NCI-H2029 treated with DMSO at 0.1 percent for 48 hours (cell line): ENCODE results near the gene FRAS1.
"Not testable (repeated sequence)": the region's sequence is repeated elsewhere in the genome, so short reads cannot be mapped to it uniquely, and the experiment has no call there.

Experiments
- DNase-seq: peaks from one replicate; lab custom pipeline; 2025; lab: John Stamatoyannopoulos, UW

The FRAS1 gene

DNA sequence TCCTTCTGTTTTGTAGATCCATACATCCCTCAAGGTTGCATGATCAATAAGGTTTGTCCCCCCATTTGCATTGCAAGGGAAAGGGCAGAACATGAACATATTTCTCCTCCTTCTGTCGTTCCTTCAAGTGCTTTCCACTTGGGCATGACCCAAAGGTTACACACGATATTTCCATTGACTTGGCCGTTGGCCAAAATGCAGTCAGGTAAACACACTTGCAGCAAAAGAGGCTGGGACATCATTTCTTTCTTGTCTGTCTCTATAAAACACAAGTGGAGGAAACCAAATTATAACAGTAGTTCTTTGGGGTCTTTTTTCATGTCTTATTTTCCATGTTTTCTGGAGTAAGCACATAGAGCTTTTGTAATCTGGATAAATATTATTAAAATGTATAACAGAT is 156.1 kb downstream of the FRAS1 start:
- peak; percentile 48 for DNase-seq

DNA sequence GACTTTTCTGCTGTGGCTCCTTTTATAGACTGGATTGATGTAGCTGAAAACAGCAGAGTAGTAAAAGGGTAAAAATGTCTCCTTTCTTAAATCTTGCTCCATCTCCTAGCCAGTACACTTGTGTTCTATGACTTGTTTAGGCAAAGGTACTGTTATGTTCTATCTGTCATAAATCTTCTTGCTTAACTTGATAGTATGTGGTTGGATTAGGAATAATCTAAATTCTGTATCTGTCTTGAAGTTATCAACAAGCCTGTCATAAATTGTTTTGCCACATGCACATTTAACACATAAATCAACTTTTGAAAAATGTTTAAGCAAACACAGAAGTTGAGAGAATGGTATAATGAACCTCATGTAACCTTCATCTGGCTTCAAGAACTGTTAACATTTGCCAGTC is 157.0 kb downstream of the FRAS1 start:
- DNase-seq, result no peak

DNA sequence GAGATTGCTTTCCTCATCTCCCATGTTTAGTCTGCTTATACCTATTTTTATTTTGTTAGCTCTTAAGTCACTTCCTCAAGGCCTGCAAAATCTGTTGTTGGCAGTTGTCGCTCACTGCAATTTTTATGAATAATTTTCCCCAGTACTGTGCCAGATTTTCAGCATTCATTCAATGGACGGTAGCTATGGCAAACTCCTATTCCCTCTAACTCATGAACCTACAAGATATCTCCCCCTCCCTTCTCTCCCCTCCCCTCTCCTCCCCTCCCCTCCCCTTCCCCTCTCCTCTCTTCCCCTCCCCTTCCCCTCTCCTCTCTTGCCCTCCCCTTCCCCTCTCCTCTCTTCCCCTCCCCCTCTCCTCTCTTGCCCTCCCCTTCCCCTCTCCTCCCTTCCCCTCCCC is 160.4 kb downstream of the FRAS1 start:
- no peak for DNase-seq

DNA sequence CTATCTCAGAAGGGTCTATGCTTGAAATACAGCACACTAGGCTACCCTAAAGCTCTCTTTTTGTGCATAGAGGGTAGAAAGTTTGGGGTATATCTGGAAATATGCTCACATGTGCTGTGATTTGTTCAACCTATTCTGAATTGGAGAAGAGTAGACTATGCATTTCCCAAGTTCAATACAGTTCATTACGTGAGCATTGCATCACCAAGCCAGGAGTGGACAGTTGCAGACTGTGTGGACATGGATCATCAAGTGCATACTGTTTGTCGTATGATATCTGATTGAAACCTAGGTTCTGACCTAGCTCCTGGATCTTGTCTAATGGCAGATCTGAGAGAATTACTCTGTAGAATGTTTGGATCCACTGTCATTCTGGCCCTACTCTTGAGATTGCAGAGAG is 161.1 kb downstream of the FRAS1 start:
- no peak for DNase-seq

DNA sequence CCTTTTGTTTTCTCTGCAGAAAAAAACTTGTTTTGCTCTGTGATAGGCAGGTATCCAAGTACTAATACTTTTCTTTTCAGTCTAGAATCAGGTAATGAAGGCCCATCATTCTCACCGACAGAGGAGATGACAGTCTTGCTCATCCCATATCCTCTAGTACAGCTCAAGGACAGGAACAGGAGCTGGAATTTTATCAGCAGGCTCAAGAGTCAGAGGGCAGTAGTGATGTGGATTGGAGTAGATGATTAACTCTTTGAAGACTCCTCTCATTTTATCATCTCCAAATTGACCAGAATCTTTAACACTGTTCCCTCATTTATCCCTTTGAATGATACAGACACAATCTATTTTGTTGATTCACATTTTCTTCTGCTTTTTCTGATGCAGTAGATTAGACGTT is 162.7 kb downstream of the FRAS1 start:
- DNase-seq, result no peak

DNA sequence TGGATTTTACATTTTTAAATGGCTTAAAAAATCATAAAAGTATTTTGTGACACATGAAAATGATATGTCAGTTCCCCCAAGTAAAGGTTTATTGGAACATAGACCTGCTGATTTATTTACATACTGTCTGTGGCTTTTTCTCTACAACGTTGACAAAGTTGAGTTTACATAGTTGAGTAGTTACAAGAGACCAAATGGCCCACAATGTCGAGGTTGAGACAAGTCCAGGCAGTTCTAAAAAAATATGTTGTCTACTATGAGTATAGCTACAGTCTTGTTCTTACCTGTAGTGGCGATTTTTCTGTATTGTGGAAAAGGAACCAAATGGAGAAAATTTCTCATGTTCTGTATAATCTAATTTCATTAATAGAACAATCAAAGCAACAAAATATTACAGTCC is 163.2 kb downstream of the FRAS1 start:
- no peak for DNase-seq

DNA sequence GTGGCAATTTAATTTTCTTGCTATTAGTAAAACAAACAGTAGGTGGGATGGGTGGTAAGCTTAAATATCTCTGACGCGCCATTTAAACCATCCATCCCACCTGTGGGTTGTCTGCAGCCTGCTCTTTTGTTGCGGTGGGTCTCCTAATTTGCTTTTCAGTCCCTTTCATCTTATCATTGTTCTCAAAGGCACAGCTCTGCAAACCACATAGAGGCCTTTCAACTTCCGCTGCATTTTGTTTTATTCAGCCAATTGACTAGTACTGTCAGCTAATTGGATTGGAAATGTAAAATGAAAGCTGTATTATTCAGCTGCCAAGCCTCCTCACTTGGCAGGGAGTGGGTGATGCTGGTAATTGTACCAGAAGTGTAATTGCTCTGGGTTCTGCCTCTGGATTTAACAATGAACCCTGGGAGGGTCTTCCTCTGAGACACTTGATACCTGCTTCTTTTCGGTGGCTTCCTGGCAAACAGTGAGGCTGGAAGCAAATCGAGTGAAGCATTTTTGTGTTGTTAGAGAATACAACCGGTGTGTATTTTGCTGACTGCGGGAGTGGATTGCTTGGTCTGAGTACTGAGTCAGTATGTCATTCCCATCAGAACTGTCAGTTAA is 165.6 kb downstream of the FRAS1 start:
- DNase-seq, result peak; percentile 84

DNA sequence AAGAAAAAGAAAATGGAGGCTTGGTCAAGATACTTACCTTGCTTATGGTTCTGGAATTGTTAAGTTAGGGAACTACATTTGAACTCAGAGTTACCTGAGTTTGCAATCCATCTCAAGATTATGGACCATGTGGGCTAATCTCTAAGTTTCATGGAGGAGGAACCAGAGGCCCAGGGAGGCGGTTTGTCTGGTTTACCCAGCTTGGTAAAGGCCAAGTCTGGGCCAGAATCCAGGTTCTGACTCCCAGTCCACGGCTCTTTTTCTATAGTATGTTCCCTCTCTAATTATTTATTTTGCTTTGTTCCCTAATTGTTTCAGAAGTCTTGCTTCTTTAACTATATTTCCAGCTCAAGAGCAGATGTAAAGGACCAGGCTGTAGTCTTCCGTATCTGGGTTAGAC is 168.1 kb downstream of the FRAS1 start:
- no peak for DNase-seq

DNA sequence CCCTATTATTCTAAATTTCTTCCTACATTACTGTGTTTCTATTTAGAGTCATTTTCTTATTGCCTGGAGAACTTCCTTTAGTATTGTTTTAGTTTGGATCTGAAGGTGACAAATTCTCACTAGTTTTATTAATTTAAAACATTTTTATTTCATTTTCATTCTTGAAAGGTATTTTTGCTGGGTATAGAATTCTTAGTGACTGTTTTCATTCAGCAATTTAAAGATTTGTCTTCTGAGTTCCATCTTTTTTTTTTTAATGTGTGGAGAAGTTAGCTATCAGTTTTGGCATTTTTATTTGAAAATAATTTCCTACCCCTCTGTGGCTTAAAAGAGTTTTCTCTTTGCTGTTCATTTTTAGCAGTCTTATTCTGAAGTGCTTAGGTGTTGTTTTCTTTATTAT is 169.2 kb downstream of the FRAS1 start:
- DNase-seq, result no peak

DNA sequence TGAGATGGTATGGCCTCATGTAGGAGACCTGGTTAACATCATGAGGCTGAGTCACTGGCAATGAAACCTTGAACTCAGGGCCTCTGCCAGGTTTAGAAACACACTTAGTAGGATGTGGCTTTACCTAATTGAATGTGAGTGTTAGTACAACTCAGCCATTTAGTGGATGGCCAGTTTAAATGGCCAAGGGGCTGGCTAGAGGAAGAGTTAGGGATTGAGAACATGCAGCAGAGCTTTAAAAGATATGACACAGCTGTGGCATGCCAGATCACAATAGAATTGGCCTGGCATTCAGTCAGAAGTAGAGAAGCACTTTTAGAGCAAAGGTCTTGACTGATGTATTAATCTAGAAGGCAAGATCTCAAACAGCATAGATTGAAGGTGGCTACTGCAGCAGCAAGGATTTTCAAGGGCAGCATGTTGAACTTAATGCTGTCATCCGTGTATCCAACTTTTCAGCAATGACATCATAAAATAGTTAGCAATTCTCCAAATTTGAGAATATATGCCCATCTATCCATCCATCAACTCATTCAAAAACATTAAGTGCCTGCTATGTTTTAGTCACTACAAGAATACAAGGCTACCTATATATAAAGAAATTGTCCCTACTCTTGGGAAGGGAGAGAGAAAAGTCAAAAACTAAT is 170.4 kb downstream of the FRAS1 start:
- DNase-seq, result no peak

DNA sequence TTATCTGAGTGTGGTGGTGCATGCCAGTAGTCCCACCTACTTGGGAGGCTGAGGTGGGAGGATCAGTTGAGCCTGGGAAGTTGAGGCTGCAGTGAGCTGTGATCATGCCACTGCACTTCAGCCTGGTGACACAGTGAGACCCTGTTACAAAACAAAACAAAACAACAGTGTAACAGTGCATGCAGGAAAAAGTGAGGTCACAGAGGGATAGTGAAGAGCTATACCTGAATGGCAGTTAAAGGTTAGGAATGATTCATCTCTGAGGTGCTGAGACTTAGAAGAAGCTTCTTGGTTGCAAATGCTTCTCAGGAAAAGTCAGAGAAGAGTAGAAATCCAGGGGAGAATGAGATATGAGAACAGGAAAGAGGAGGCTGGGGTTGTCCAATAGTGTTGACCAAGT is 178.7 kb downstream of the FRAS1 start:
- DNase-seq, result no peak

DNA sequence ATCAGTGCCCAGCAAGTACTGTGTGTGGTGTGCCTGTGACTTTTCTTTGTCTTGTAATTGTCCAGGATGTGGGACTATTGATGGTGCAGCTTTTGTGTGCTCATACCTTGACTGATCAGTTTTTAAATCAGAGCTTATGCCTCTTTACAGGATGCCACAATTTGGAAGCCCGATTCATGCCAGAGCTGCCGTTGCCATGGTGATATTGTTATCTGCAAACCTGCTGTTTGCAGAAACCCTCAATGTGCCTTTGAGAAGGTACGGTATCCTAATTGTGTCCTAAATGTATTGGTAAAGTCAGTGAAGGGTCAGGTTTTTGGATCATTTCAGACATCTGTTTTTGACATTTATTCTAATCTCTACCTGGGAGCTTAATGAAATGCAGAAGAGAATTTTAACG is 180.2 kb downstream of the FRAS1 start:
- no peak for DNase-seq

DNA sequence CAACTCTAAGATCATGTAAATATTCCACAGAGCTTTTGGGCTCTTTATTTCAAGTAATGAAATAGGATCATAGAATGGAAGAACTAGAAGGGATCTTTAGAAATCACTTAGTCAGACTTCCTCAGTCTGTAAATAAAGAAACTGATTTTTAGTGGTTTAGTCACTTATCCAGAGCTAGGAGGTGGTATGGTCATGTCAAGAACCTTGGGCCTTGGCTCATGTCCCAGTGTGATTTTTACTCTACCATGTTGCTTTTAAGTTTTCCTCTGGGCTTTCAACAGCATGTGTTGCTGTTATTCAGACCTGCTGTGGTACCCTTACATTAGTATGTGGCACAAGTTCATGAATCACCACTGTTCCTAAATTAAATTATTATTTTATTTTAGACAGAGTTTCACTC is 184.9 kb downstream of the FRAS1 start:
- no peak for DNase-seq

DNA sequence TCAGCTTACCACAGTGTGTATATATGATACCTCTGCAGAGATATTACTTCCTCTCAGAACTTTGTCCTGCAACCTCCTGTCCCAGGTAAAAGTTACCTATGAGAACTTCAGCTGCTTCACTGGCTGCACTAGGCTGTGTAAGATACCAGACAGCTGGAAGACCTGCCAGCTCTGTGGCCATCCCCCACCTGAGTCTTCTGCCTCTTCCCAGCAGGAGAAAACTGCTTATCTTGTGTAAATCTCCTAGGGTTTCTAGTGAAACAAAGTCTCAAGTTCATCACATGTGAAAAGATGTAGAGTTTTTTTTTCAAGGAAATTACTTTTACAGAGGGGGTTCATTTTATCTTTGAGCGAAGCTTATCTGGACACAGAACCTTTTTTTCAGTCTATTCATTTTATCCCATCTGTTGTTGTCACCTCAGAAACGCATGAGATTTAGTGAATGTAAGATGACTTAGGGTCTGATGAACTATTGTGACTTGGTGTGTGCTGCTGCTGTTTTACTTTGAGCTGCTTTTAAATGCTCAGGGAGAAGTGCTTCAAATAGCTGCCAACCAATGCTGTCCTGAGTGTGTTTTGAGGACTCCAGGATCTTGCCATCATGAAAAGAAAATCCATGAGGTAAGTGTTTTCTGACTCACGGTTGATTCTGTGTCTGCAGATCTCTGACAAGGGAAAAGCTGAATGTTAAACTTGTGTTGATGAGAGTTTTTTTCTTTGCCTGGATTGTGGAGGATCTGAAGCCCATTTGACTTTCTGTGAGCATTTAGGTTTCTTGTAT is 187.8 kb downstream of the FRAS1 start:
- no peak for DNase-seq

DNA sequence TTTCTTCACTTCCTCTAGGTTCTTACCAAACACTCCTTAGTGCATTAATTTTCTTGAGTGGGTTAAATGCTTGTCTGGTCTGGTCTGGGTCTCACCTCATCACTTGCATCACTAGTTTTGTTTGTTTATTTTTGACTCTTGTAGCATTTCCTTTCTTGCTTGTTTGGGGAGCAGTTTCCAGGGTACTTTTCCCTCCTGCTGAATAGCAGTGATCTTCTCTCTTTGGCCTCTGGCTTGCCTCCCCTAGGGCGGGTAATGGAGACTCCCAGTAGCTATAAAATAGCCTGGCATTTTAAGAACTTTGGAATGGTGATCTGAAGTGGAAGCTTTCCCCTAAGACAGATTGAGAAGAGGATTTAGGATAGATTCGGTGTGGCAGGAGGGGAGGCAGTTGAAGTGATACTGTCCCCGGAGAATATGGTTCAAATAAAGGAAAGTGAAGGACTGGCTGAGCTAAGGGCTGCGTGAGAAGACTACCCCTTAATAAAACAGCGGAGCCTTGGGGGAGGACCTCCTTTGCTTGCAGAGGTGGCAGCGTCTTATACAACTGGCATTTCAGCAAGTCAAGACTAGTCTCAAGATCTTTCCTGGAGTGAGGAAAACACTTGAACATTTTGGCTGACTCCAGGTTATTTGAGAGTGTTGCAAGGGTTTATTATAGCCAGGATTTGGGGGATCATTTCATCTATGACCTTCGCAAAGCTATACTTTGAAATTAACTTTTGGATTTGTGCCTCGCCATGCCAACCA is 190.6 kb downstream of the FRAS1 start:
- no peak for DNase-seq

DNA sequence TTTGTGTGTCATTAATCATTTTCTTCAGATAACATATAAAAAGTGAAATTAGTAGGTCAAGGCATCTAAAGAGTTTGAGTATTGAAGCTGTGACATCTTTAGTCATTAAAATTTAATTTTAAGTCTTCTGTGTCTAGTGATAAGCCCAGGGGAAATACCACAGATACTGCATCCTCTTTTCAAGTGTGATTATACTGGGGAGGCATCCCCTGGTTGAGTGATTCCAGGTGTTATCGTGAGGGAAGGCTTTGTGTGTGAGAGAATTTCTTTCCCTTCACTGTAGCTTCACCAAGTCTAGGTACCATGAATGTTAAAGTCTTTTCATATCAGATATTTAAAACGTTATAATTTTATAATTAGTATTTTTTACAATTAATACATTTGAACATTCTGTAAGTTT is 193.4 kb downstream of the FRAS1 start:
- no peak for DNase-seq

DNA sequence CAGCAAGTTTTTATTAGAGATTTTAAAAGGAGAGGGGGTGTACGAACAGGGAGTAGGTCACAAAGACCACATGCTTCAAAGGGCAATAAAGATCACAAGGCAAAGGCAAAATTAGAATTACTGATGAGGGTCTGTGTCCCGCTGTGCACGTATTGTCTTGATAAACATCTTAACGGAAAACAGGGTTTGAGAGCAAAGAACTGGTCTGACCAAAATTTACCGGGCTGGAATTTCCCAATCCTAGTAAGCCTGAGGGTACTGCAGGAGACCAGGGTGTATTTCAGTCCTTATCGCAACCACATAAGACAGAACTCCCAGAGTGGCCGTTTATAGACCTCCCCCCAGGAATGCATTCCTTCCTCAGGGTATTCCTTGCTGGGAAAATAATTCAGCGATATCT is 195.7 kb downstream of the FRAS1 start:
- DNase-seq, result not testable (repeated sequence)

DNA sequence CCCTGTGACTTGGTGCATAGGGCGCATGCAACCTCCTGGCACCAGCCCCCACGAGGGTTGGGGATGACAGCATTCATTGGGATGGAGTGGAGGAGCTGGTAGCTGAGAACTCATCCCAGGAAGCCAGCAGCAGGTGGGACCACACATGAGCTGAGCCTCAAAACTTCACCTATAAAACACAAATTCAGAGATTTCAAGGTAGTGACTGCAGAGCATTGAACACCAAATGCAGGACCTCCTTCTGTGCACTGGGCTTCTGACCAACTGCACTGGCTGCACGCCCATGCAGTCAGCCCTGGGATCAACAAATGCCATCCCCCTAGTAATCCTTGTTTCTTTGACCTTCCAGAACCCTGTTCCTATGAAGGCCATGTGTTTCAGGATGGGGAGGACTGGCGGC is 197.8 kb downstream of the FRAS1 start:
- DNase-seq, result no peak

DNA sequence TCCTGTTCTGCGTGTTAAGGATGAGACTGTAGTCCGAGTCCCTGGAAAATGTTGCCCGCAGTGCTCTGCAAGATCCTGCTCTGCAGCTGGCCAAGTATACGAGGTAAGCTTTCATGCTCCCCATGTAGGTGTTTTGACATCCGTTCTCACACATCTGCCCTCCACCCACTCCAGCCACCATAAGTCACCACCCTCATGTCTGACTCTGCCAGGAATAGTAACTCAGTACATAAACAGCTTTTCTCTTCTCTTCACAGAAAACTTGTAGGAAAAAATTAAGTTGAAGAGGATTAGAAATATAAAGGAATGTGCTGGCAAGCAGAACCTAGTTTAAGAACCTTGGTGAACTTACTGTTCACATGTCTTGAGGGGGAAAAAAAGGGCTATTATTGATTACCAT is 207.9 kb downstream of the FRAS1 start:
- no peak for DNase-seq

DNA sequence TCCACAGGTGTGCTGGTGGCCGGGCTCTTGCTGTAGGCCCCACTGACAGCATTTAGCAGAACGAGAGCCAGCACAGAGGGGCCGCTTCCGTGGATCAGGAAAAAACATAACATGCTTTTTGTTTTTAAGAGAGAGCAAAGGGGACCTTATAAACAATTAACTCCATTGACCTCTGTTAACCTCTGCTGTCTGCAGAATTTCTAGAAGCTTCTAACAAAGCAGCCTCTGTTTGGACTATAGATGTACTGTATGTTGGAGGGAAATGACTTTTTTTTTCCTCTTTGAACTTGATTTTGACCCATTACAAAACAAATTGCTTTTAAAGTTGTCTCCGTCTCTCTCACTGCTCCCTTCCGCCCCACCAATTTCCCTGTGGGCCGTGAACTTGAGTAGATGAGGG is 210.7 kb downstream of the FRAS1 start:
- DNase-seq, result no peak

DNA sequence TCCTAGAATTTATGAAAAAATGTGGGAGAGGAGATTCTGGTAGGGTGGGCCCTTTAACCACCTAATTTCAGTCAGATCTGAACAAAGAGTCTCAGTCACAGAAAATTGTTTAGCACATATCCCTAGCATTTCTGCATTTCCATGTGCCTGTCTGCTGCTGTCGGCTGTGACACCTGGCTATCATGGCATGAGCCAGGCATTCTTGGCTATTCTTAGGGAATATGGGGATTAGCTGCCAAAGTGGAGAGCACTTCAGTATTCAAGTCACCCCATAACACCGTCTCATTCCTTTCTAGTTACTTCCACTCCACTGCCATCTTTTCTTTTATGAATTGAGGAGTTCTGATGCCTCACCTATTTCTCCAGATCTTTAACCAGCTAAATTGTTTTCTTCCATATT is 211.5 kb downstream of the FRAS1 start:
- DNase-seq, result no peak

DNA sequence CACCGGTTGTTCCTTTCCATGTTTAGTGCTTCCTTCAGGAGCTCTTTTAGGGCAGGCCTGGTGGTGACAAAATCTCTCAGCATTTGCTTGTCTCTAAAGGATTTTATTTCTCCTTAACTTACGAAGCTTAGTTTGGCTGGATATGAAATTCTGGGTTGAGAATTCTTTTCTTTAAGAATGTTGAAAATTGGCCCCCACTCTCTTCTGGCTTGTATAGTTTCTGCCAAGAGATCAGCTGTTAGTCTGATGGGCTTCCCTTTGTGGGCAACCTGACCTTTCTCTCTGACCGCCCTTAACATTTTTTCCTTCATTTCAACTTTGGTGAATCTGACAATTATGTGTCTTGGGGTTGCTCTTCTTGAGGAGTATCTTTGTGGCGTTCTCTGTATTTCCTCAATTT is 218.3 kb downstream of the FRAS1 start:
- DNase-seq, result not testable (repeated sequence)

DNA sequence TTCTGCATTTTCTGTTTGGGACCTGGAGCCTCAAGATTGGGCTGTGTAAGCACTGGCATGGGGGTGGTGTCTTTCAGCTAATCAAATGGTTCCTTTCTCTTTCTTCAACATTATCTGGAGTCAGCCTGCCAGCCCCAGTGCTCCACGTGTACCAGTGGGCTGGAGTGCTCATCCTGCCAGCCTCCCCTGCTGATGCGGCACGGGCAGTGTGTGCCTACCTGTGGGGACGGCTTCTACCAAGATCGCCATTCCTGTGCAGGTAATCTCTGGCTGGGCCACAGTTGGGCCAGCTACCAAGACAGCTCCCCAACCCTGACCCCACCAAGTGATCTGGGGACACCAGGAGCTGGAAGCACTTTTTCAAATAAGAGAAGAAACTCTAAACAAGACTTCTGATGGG is 229.2 kb downstream of the FRAS1 start:
- DNase-seq, result no peak
